ENCODE measurements around the gene GRIK1.

The GRIK1 gene

GRCh38 chr21:29885491-29885890 lies 54.3 kb downstream of the GRIK1 start:
- in situ Hi-C loops (cut with MboI; ENCODE audit: low pct_unique_long_range_greater_than_20kb, low sequenced_read_pairs, unreplicated experiment), result no loop called here
- no peak for DNase-seq (ENCODE audit: low spot score)
- no peak for TF ChIP-seq CTCF (IDR thresholded peaks at IDR 0.05; ENCODE audit: extremely low read depth, insufficient read depth, missing control alignments)

GRCh38 chr21:29875873-29876272 lies 63.9 kb downstream of the GRIK1 start:
- in situ Hi-C loops (cut with MboI; ENCODE audit: low pct_unique_long_range_greater_than_20kb, low sequenced_read_pairs, unreplicated experiment), result no loop called here
- TF ChIP-seq CTCF (IDR thresholded peaks at IDR 0.05; ENCODE audit: extremely low read depth, insufficient read depth, missing control alignments), result no peak
- no peak for DNase-seq (ENCODE audit: low spot score)

DNA sequence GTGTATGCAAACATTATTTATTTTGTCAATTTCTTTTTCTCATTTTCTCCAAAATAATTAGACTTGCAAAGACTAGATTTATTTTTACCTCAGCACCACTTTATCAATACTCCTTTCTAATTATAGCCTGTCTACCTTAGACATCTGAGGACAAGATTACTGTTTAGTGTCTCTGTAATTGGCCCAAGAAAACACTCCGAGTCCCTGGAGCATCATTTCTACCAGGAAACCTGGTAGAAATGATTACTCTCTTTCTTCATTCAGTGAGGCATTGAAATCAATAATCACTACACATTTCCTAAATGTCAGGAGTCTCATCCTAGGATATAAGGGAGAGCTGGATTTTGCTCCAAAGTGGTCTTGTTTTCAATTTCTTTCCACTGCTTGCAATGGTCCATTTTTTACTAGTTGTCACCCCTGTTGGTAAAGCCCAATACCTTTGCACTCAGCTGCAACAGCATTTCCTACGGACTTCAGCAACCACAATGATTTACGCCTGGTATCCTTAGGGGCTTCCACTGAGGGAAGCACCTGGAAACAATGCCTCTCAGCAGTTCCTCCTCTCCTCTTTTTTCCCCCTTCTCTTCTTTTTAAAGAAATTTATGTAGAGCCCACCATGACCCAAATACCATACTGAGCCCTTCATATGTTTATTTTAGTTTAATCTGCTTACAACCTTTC lies 64.6 kb downstream of the GRIK1 start:
- in situ Hi-C loops (cut with MboI; ENCODE audit: low pct_unique_long_range_greater_than_20kb, low sequenced_read_pairs, unreplicated experiment), result no loop called here
- no peak for DNase-seq (ENCODE audit: low spot score)
- no peak for TF ChIP-seq CTCF (IDR thresholded peaks at IDR 0.05; ENCODE audit: extremely low read depth, insufficient read depth, missing control alignments)

GRCh38 chr21:29873908-29874307 lies 65.9 kb downstream of the GRIK1 start:
- in situ Hi-C loops (cut with MboI; ENCODE audit: low pct_unique_long_range_greater_than_20kb, low sequenced_read_pairs, unreplicated experiment), result no loop called here
- no peak for TF ChIP-seq CTCF (IDR thresholded peaks at IDR 0.05; ENCODE audit: extremely low read depth, insufficient read depth, missing control alignments)
- DNase-seq (ENCODE audit: low spot score), result no peak

GRCh38 chr21:29870814-29871213 lies 69.0 kb downstream of the GRIK1 start:
- in situ Hi-C loops (cut with MboI; ENCODE audit: low pct_unique_long_range_greater_than_20kb, low sequenced_read_pairs, unreplicated experiment), result no loop called here
- no peak for TF ChIP-seq CTCF (IDR thresholded peaks at IDR 0.05; ENCODE audit: extremely low read depth, insufficient read depth, missing control alignments)
- no peak for DNase-seq (ENCODE audit: low spot score)

DNA sequence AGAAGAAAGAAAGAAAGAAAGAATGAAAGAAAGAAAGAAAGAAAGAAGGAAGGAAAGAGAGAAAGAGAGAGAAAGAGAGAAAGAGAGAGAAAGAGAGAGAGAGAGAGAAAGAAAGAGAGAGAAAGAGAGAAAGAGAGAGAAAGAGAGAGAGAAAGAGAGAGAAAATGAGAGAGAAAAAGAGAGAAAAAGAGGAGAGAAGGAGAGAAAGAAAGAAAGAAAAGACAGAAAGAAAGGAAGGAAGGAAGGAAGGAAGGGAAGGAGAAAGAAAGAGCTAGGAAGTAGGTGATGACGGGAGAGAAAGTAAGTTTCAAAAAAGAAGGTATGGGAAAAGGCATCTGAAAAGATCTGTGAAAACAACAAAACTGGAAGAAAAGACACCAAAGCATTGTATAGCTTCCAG lies 72.0 kb downstream of the GRIK1 start:
- in situ Hi-C loops (cut with MboI; ENCODE audit: low pct_unique_long_range_greater_than_20kb, low sequenced_read_pairs, unreplicated experiment), result no loop called here
- TF ChIP-seq CTCF (IDR thresholded peaks at IDR 0.05; ENCODE audit: extremely low read depth, insufficient read depth, missing control alignments), result no peak
- DNase-seq (ENCODE audit: low spot score), result no peak

Measured in GM13977 (cell line).